Endothelial cell of umbilical vein (primary cell): ENCODE measurements around the gene MACROH2A2. TPM values are rescaled to one million over a fixed set of nuclear protein-coding genes. Genes with fewer than 3 reads are reported as not detected.

Experiments used
- BruUV-seq: library from RNA; stranded (reverse); fragments of 400-500 nt; replicated peaks from 2 replicates; lab custom pipeline; 2021; lab: Mats Ljungman, UMichigan
- CTCF ChIA-PET: fragments of 300-600, 350-600 bp; sonication (Branson Sonifier 250); formaldehyde crosslinking; loops from one replicate; lab custom pipeline; 2021; ENCODE audit warnings: antibody characterized with exemption, inconsistent platforms; lab: Charles Lee
- POLR2A ChIA-PET: fragments of 300-600, 350-600 bp; sonication (Branson Sonifier 250); formaldehyde crosslinking; loops from one replicate; lab custom pipeline; 2021; ENCODE audit warnings: antibody characterized with exemption, inconsistent platforms; lab: Charles Lee
- DNase-seq: peaks from one replicate; pipeline ENCODE4 v3.0.0-alpha.2; 2011; ENCODE audit warnings: low read depth, low spot score
- FAIRE-seq: peaks from 2 replicates; lab custom pipeline; 2011; peaks lifted over from hg19 to GRCh38; lab: Jason Lieb, UNC
- H2AFZ ChIP-seq: 2 replicates; pipeline ENCODE4 v1.6.0; 2012; ENCODE audit warnings: low read depth, low read length, control low read depth, inconsistent platforms
- H3K27ac ChIP-seq: 2 replicates; pipeline ENCODE4 v1.5.1; 2011; ENCODE audit warnings: low read depth, mild to moderate bottlenecking, control low read depth, low read length, moderate library complexity; ENCODE audit not compliant: insufficient read depth
- H3K27me3 ChIP-seq, 2 experiments: 2 replicates each; pipeline versions ENCODE4 v1.6.0 to v1.6.1; 2011; ENCODE audit warnings: low read length in 2 of 2, mixed read lengths in 1 of 2; ENCODE audit not compliant: control insufficient read depth in 2 of 2, insufficient read depth in 2 of 2
- H3K36me3 ChIP-seq, 2 experiments: 2 replicates in 1 of 2; 3 replicates in 1 of 2; pipeline ENCODE4 v1.5.1; 2011; ENCODE audit warnings: low read length in 2 of 2, mild to moderate bottlenecking in 1 of 2, moderate library complexity in 1 of 2; ENCODE audit not compliant: control insufficient read depth in 2 of 2, insufficient read depth in 2 of 2; ENCODE audit errors: extremely low read depth in 1 of 2
- H3K4me1 ChIP-seq: 3 replicates; pipeline ENCODE4 v1.5.1; 2011; ENCODE audit warnings: mild to moderate bottlenecking, low read length; ENCODE audit not compliant: control insufficient read depth, insufficient read depth; ENCODE audit errors: extremely low read depth
- H3K4me2 ChIP-seq: 2 replicates; pipeline ENCODE4 v1.6.1; 2011; ENCODE audit warnings: low read length, control low read depth, mixed read lengths; ENCODE audit not compliant: insufficient read depth
- H3K4me3 ChIP-seq, 3 experiments: fragments of 200-600 bp in 1 of 3; sonication (generic), shearing (Covaris generic) in 1 of 3; replicated peaks in 1 of 3; 2 replicates each; pipeline ENCODE4 v1.5.1; 2011 to 2016; ENCODE audit warnings: control low read depth in 3 of 3, low read length in 3 of 3, mild to moderate bottlenecking in 2 of 3, inconsistent platforms in 1 of 3, low read depth in 1 of 3, moderate library complexity in 1 of 3; ENCODE audit not compliant: insufficient read depth in 1 of 3
- H3K79me2 ChIP-seq: 2 replicates; pipeline ENCODE4 v1.6.0; 2012; ENCODE audit warnings: low read length, inconsistent platforms; ENCODE audit not compliant: control insufficient read depth, insufficient read depth
- H3K9ac ChIP-seq: replicated peaks from 2 replicates; pipeline ENCODE3; 2011; ENCODE audit warnings: low read length, control low read depth; ENCODE audit not compliant: insufficient read depth; ENCODE audit errors: extremely low read depth
- H3K9me1 ChIP-seq: replicated peaks from 3 replicates; pipeline ENCODE4 v1.6.0; 2011; ENCODE audit warnings: mild to moderate bottlenecking, low read length; ENCODE audit not compliant: control insufficient read depth, insufficient read depth; ENCODE audit errors: extremely low read depth
- H3K9me3 ChIP-seq: replicated peaks from 2 replicates; pipeline ENCODE4 v1.5.1; 2012; ENCODE audit warnings: low read length, inconsistent platforms; ENCODE audit not compliant: control insufficient read depth, insufficient read depth
- H4K20me1 ChIP-seq: replicated peaks from 2 replicates; pipeline ENCODE3; 2011; ENCODE audit warnings: mild to moderate bottlenecking, low read length; ENCODE audit not compliant: control insufficient read depth, insufficient read depth; ENCODE audit errors: extremely low read depth
- EZH2 ChIP-seq: IDR thresholded peaks from 2 replicates; pipeline ENCODE4 v1.6.1; 2012; ENCODE audit warnings: borderline replicate concordance, low read depth, mild to moderate bottlenecking, moderate library complexity, low read length, inconsistent platforms; ENCODE audit not compliant: severe bottlenecking
- FOS ChIP-seq: IDR thresholded peaks from 2 replicates; pipeline ENCODE4 v1.6.1; 2011; ENCODE audit warnings: mild to moderate bottlenecking, low read length, moderate library complexity, borderline replicate concordance; ENCODE audit not compliant: insufficient read depth
- GATA2 ChIP-seq: IDR thresholded peaks from 2 replicates; pipeline ENCODE4 v1.7.0; 2011; ENCODE audit warnings: low read depth, mild to moderate bottlenecking, moderate library complexity, mixed read lengths, low read length; ENCODE audit not compliant: insufficient read length, insufficient read depth
- JUN ChIP-seq: IDR thresholded peaks from 2 replicates; pipeline ENCODE4 v1.6.1; 2011; ENCODE audit warnings: borderline replicate concordance, low read depth; ENCODE audit not compliant: insufficient read length, insufficient read depth
- MYC ChIP-seq: IDR thresholded peaks from one replicate; pipeline ENCODE4 v1.6.1; 2011; ENCODE audit warnings: mild to moderate bottlenecking, low read depth, low read length
- POLR2A ChIP-seq: IDR thresholded peaks from 2 replicates; pipeline ENCODE4 v1.6.1; 2012; ENCODE audit warnings: low read depth, mild to moderate bottlenecking, control low read depth, low read length
- POLR2AphosphoS5 ChIP-seq: IDR thresholded peaks from 2 replicates; pipeline ENCODE4 v1.6.1; 2012; ENCODE audit warnings: low read depth, mild to moderate bottlenecking, control low read depth, low read length, moderate library complexity; ENCODE audit not compliant: insufficient read depth
- dilution Hi-C: fragments of 300-500 bp; cut with MboI; formaldehyde crosslinking; loops from one replicate; pipeline ENCODE4 v1.15.0; 2019; ENCODE audit warnings: low sequenced_read_pairs; ENCODE audit not compliant: extremely low pct_ligation_motif_present
- intact Hi-C: fragments of 100-400 bp; cut with micrococcal nuclease; formaldehyde crosslinking; loops from one replicate; pipeline ENCODE4 v1.10.0; 2022
- polyA plus RNA-seq, 4 experiments: library from polyadenylated mRNA; depleted of rRNA in 3 of 4; stranded (reverse) in 3 of 4; unstranded in 1 of 4; fragments of >200 nt; gene quantifications; 2 replicates each; pipeline versions ENCODE4 v1.2.1 to v1.2.3, GENCODE V29; 2011 to 2012; ENCODE audit warnings: missing spikeins in 1 of 4
- total RNA-seq: library from RNA; stranded (reverse); gene quantifications from 2 replicates; pipeline ENCODE4 v1.2.3, GENCODE V29; 2021
- TF ChIP-seq, protein P1 (sequence below), 2 donors: IDR thresholded peaks; 1 replicate in 1 of 2; 2 replicates in 1 of 2; pipeline ENCODE4 v1.5.1; 2011; ENCODE audit warnings: low read length in 2 of 2, mild to moderate bottlenecking in 2 of 2, moderate library complexity in 2 of 2, control low read depth in 1 of 2, inconsistent platforms in 1 of 2, low read depth in 1 of 2; ENCODE audit not compliant: insufficient read depth in 1 of 2; ENCODE audit errors: extremely low read depth in 1 of 2
- TF ChIP-seq, protein P2 (sequence below): IDR thresholded peaks from 2 replicates; pipeline ENCODE4 v1.6.1; 2011; ENCODE audit not compliant: insufficient read depth, insufficient read length

Gene MACROH2A2
- total and polyA plus RNA-seq, 2 donors (not counting 3 experiments of a cell fraction or from before 2014, with no cell fraction given): 0.08 TPM; not detected in 1

DNA sequence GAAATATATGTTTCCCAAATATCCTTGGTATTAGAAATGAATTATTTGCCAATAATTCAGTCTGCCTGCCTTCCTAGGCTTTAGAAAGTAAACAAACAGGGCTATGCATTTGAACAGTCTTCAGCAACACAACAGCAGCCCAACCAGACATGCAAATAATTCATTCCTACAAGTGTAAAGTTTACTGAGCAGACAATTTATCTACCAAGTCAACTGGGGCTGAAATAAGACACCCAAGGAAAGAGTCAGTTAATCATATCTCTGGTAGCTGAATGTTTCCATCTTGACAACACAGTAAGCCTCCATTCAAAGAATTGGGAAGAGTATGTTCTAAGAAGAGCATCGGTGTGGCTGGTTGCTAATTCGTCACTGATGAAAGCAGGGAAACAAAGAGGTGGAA, 41.6 kb downstream of the MACROH2A2 start:
- Histone ChIP-seq H3K4me2 (no peak overlapping the region), H3K27ac (no peak overlapping the region), H3K9me3 (no peaks in the 10 kb centered on the region), H3K79me2 (no peaks in the 10 kb centered on the region), H4K20me1 (no peaks in the 10 kb centered on the region), H2AFZ (no peak overlapping the region), H3K4me3 (no peak overlapping the region), H3K9me1 (no peaks in the 10 kb centered on the region), H3K4me1 (no peaks in the 10 kb centered on the region), H3K27me3 (peaks cover 8 to 36% of the 10 kb centered on the region in 2 experiments), H3K9ac (no peak overlapping the region), H3K36me3 (no peaks in the 10 kb centered on the region)
- ChIA-PET POLR2A (no interaction called here), CTCF (interaction anchor here (4.6 kb wide), 1 partner anchor 22 kb away, joined by 30 read pairs; no protein-coding TSS in a partner anchor)
- dilution Hi-C loops (no loop called here), intact Hi-C loops (no loop called here)
- DNase-seq (no peak), FAIRE-seq (no peak)
- no TSS peak for BruUV-seq
- no peak for TF ChIP-seq JUN
- TF ChIP-seq, protein P1, sequence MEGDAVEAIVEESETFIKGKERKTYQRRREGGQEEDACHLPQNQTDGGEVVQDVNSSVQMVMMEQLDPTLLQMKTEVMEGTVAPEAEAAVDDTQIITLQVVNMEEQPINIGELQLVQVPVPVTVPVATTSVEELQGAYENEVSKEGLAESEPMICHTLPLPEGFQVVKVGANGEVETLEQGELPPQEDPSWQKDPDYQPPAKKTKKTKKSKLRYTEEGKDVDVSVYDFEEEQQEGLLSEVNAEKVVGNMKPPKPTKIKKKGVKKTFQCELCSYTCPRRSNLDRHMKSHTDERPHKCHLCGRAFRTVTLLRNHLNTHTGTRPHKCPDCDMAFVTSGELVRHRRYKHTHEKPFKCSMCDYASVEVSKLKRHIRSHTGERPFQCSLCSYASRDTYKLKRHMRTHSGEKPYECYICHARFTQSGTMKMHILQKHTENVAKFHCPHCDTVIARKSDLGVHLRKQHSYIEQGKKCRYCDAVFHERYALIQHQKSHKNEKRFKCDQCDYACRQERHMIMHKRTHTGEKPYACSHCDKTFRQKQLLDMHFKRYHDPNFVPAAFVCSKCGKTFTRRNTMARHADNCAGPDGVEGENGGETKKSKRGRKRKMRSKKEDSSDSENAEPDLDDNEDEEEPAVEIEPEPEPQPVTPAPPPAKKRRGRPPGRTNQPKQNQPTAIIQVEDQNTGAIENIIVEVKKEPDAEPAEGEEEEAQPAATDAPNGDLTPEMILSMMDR (IDR thresholded peaks at IDR 0.05; ENCODE audit: extremely low read depth in 1 of 2, insufficient read depth in 1 of 2, low read depth in 1 of 2, low read length in 2 of 2): no peak
- TF ChIP-seq POLR2A: no peak
- TF ChIP-seq EZH2: no peak
- no peak for TF ChIP-seq FOS
- TF ChIP-seq GATA2: no peak
- no peak for TF ChIP-seq POLR2AphosphoS5
- TF ChIP-seq, protein P2, sequence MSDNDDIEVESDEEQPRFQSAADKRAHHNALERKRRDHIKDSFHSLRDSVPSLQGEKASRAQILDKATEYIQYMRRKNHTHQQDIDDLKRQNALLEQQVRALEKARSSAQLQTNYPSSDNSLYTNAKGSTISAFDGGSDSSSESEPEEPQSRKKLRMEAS: no peak
- no peak for TF ChIP-seq MYC
